ENCODE results near the gene RAPGEF4. TPM values are rescaled to one million over a fixed set of nuclear protein-coding genes. Genes with fewer than 3 reads are reported as not detected.

The RAPGEF4 gene
- polyA plus RNA-seq, 1 experiment, result 0.60 TPM

DNA sequence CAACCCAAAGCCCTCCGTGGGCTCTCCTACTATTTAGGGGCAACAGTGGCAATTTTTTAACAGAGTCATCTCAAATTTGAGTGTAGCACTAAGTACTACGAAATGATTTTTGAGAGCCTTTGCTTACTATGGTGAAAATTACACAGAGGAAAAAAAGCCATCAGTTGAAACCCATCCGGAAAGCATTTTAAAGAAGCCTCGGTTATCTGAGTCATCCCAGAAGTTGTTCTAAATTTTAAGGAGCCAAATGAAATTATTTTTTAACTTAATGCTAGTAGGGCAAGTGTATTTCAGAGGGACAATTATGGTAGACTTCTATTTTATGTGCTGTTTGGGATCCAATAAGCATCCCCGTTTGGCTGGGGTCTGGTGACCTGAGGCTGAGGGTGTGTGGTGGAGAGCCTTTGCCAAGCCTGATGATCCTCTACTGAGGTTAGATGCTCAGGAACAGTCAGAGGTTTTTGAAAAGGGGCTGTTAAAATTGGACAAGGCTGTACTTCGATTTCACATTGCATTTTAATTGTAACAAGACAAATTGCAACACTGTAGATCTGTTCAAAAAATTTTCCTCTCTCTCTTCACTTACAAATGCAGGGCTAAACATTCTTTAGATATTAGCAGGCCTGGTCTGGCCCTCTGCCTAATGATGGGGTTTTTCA lies 47.0 kb downstream of the RAPGEF4 start:
- no peaks in the 10 kb centered on the region for H3K36me3 ChIP-seq (ENCODE audit: control insufficient read depth, insufficient read depth, low read length)
- peaks cover 4% of the 10 kb centered on the region; the same call in 1 of the 2 replicates for H3K27me3 ChIP-seq (ENCODE audit: control insufficient read depth, insufficient read depth, low read length)
- POLR2A ChIA-PET, result no interaction called here
- CTCF ChIA-PET, result no interaction called here
- no peak for DNase-seq (ENCODE audit: low read depth)
- H3K4me3 ChIP-seq (ENCODE audit: low read depth, low read length), result no peak overlapping the region
- TF ChIP-seq, protein P1, sequence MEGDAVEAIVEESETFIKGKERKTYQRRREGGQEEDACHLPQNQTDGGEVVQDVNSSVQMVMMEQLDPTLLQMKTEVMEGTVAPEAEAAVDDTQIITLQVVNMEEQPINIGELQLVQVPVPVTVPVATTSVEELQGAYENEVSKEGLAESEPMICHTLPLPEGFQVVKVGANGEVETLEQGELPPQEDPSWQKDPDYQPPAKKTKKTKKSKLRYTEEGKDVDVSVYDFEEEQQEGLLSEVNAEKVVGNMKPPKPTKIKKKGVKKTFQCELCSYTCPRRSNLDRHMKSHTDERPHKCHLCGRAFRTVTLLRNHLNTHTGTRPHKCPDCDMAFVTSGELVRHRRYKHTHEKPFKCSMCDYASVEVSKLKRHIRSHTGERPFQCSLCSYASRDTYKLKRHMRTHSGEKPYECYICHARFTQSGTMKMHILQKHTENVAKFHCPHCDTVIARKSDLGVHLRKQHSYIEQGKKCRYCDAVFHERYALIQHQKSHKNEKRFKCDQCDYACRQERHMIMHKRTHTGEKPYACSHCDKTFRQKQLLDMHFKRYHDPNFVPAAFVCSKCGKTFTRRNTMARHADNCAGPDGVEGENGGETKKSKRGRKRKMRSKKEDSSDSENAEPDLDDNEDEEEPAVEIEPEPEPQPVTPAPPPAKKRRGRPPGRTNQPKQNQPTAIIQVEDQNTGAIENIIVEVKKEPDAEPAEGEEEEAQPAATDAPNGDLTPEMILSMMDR (IDR thresholded peaks at IDR 0.05; ENCODE audit: insufficient read depth, low read depth, low read length), result no peak

DNA sequence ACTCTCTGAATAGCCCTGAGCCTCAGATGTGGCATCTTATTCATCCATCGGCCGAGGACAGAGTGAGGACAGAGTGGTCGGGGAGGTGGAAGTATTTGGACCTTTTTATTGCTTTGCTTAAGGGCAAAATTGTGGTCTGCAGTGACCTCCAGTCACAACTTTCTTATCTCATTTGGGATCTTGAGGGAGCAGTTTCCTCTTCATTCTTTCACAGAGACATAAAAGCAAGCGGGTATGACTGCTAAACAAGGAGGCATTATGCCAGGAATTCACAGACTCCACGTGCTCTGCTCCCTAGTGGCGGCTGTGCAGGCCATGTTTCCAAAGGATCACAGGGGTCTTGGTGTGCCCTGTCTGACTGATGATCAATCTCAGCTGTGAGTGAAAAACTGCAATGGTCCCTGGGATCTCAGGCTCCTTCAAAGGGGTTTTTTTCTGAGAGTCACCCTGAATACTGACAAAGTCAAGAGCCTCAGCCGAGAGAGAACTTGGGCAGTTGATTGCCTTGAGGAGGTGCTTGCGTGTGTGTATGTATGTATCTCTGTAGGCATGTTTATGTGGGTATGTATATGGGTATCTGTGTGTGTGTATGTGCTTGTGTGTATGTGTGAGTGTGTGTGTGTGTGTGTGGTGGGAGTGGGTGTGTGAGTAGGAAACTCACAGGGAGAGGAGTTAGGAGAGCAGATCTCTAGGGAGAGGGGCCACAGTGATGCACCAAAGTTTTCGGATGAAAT lies 47.7 kb downstream of the RAPGEF4 start:
- ChIA-PET POLR2A (no interaction called here), CTCF (no interaction called here)
- no peaks in the 10 kb centered on the region for H3K36me3 ChIP-seq (ENCODE audit: control insufficient read depth, insufficient read depth, low read length)
- peaks cover 4% of the 10 kb centered on the region; the same call in 1 of the 2 replicates for H3K27me3 ChIP-seq (ENCODE audit: control insufficient read depth, insufficient read depth, low read length)
- peak; percentile 99 for DNase-seq (ENCODE audit: low read depth)
- TF ChIP-seq, protein P1 (IDR thresholded peaks at IDR 0.05; ENCODE audit: insufficient read depth, low read depth, low read length), result peak; percentile 59
- H3K4me3 ChIP-seq (ENCODE audit: low read depth, low read length), result no peak overlapping the region

DNA sequence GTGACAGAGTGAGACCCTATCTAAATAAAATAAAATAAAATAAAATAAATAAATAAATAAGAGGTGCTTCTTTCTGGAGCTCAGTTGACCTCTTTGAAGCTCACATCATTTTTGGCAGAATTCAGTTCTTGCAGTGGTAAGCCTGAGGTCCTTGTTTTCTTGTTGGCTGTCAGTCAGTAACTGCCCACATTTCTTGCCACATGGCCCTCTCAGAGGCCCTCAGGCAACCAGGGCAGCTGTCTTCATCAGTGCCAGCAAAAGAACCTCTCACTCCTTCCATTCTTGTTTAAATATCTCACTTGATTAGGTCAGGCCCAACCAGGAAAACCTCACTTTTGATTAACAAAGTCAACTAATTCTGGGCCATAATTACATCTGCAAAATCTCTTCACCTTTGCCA lies 53.2 kb downstream of the RAPGEF4 start:
- ChIA-PET CTCF (interaction anchor here (0.6 kb wide), 1 partner anchor 50 kb away, joined by 3 read pairs; no protein-coding TSS in a partner anchor), POLR2A (no interaction called here)
- H3K36me3 ChIP-seq (ENCODE audit: control insufficient read depth, insufficient read depth, low read length), result no peaks in the 10 kb centered on the region

DNA sequence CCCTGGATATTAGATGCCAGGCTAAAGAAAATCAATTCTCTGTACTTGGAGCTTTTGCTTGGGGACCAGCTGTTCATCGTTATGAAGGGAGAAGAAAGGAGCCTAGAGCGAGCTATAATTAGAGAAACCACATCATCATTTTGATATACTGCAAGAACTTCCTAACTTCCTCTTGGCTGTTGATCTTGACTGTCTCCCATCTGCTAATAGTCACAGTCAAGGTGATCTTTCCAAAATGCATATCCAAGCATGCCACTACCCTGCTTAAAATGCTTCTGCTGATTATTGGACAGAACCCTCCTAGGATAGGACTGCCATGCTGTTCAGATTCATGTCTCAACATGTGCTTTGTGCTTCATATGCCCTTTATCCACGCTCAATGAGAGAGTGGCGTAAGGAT lies 54.8 kb downstream of the RAPGEF4 start:
- TF ChIP-seq, protein P1 (IDR thresholded peaks at IDR 0.05; ENCODE audit: insufficient read depth, low read depth, low read length), result no peak
- DNase-seq (ENCODE audit: low read depth), result no peak
- Histone ChIP-seq H3K4me3 (ENCODE audit: low read depth, low read length) (no peak overlapping the region), H3K36me3 (ENCODE audit: control insufficient read depth, insufficient read depth, low read length) (no peaks in the 10 kb centered on the region), H3K27me3 (ENCODE audit: control insufficient read depth, insufficient read depth, low read length) (peaks cover 2% of the 10 kb centered on the region; the same call in 1 of the 2 replicates)
- POLR2A ChIA-PET, result interaction anchor here (0.5 kb wide), 1 partner anchor 287 kb away, joined by 3 read pairs; no protein-coding TSS in a partner anchor
- CTCF ChIA-PET, result no interaction called here

More for the DNA sequence above, 53.2 kb downstream of the RAPGEF4 start:
- Histone ChIP-seq H3K27me3 (ENCODE audit: control insufficient read depth, insufficient read depth, low read length) (peaks cover 2% of the 10 kb centered on the region; the same call in 1 of the 2 replicates), H3K4me3 (ENCODE audit: low read depth, low read length) (no peak overlapping the region)
- no peak for DNase-seq (ENCODE audit: low read depth)
- TF ChIP-seq, protein P1 (IDR thresholded peaks at IDR 0.05; ENCODE audit: insufficient read depth, low read depth, low read length), result no peak

DNA sequence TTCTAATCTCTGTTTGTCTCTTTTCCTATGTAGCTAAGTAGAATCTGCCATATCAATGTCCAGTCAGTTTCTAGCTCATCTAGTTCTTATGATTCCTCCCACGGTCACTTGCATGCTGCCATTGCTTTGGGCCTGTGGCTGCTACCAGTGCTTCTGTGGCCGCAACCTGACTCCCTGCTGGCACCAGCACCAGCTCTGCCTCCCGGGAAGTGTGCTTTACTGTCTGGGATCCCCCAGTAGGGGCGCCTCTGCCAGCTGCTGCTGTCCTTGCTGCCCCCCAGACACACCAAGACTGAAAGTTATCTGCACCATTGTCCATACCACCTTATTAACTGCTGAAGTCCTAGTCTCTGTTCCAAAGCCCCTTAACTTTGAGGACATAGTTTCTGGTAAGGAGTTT lies 56.3 kb downstream of the RAPGEF4 start:
- no peak for DNase-seq (ENCODE audit: low read depth)
- Histone ChIP-seq H3K4me3 (ENCODE audit: low read depth, low read length) (no peak overlapping the region), H3K36me3 (ENCODE audit: control insufficient read depth, insufficient read depth, low read length) (no peaks in the 10 kb centered on the region), H3K27me3 (ENCODE audit: control insufficient read depth, insufficient read depth, low read length) (no peaks in the 10 kb centered on the region; the same call in 1 of the 2 replicates)
- CTCF ChIA-PET, result interaction anchor here (1.3 to 1.6 kb wide), 2 partner anchors 12 to 14 kb away, joined by 3 read pairs; no protein-coding TSS in a partner anchor
- POLR2A ChIA-PET, result interaction anchor here (0.5 kb wide), 1 partner anchor 187 kb away, joined by 5 read pairs; no protein-coding TSS in a partner anchor
- TF ChIP-seq, protein P1 (IDR thresholded peaks at IDR 0.05; ENCODE audit: insufficient read depth, low read depth, low read length), result no peak
